Nephron (organoid): Measurements from ENCODE around the gene HOXA3.

Source experiments
- H3K27ac Mint-ChIP-seq, 3 experiments: 2 replicates each; pipeline ENCODE4 v1.8.0; 2020; ENCODE audit warnings: mixed read lengths in 3 of 3, mild to moderate bottlenecking in 2 of 3, moderate library complexity in 1 of 3
- H3K27me3 Mint-ChIP-seq: 2 replicates; pipeline ENCODE4 v1.8.0; 2021; ENCODE audit warnings: low read depth, mild to moderate bottlenecking, moderate library complexity, mixed read lengths
- H3K36me3 Mint-ChIP-seq: 2 replicates; pipeline ENCODE4 v1.8.0; 2020; ENCODE audit warnings: low read depth, mixed read lengths
- H3K4me1 Mint-ChIP-seq: 2 replicates; pipeline ENCODE4 v1.8.0; 2020; ENCODE audit warnings: mixed read lengths
- H3K4me3 Mint-ChIP-seq, 3 experiments: 2 replicates each; pipeline ENCODE4 v1.8.0; 2020; ENCODE audit warnings: mild to moderate bottlenecking in 3 of 3, mixed read lengths in 3 of 3, moderate library complexity in 2 of 3
- H3K9me3 Mint-ChIP-seq: 2 replicates; pipeline ENCODE4 v1.8.0; 2020; ENCODE audit warnings: mixed read lengths
- TF ChIP-seq, protein P1 (sequence below), 3 experiments: fragments of 200-600 bp; sonication (generic); IDR thresholded peaks; one replicate each; pipeline ENCODE4 v1.5.0; 2021; ENCODE audit warnings: antibody characterized with exemption in 3 of 3; ENCODE audit not compliant: unreplicated experiment in 3 of 3

The HOXA3 gene

DNA sequence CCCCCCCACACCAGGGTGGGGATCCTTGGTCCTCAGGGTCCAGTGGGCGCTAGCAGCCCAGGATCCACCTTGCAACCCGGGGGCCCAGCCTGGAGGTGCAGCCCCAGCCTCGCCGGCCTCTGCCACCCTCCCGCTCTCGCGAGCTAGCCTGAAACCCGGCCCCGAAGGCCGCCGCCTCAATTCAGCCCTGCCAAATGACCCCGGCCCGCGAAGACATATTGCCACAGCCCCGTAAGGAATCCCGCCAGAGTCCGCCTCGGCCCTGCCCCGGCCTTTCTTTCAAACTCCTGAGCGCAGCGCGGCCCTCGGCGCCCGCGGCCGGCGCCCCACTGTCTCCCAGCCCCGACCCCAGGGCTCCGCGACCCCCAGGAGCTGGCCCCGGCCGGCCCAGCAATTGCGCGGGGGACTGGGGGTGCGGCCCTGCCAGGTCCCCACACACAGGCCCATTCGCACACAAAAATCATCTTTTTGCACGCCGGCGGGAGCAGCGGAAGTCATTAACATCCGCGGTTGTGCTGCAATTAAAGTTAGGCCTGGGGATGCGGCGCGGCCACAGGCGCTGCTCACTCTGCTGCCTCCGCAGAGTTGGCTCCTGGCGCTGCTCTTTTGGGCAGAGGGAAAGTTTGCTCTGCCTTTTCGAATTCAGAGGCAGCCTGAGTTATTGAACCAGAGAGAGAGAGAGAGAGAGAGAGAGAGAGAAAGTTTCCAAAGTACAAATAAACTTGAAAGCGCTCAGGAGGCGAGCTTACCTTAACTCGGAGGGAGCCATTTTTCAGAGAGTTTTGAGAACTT is 12.9 kb downstream of the HOXA3 start:
- TF ChIP-seq, protein P1, sequence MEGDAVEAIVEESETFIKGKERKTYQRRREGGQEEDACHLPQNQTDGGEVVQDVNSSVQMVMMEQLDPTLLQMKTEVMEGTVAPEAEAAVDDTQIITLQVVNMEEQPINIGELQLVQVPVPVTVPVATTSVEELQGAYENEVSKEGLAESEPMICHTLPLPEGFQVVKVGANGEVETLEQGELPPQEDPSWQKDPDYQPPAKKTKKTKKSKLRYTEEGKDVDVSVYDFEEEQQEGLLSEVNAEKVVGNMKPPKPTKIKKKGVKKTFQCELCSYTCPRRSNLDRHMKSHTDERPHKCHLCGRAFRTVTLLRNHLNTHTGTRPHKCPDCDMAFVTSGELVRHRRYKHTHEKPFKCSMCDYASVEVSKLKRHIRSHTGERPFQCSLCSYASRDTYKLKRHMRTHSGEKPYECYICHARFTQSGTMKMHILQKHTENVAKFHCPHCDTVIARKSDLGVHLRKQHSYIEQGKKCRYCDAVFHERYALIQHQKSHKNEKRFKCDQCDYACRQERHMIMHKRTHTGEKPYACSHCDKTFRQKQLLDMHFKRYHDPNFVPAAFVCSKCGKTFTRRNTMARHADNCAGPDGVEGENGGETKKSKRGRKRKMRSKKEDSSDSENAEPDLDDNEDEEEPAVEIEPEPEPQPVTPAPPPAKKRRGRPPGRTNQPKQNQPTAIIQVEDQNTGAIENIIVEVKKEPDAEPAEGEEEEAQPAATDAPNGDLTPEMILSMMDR (IDR thresholded peaks at IDR 0.05; ENCODE audit: unreplicated experiment in 3 of 3) = no peak
- H3K27me3 Mint-ChIP-seq = peaks cover 10% of the 10 kb centered on the region
- peak overlapping the region; percentile 98 to 100 (median 99) for H3K27ac Mint-ChIP-seq

DNA sequence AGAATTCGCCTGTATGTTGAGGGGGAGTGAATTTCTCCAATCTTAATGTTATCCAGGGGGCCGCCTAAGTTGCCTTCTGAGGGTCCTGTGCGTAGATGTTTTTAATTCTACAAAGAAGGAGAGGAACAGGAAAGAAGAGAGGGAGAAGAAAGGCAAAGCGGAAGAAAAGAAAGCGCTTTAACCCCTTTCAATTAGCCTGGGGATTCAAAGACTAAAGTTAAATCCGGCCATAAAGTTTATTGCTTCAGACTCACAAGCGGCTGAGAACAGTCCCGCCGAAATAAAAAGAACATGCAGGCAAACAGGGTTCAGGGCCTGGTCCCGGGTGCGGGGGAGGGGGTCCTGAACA is 13.4 kb downstream of the HOXA3 start:
- peak overlapping the region; percentile 88 to 98 (median 95) for H3K4me3 Mint-ChIP-seq
- H3K27me3 Mint-ChIP-seq = peaks cover 10% of the 10 kb centered on the region
- H3K27ac Mint-ChIP-seq = peak overlapping the region; percentile 89 to 100 (median 99)
- H3K9me3 Mint-ChIP-seq = no peaks in the 10 kb centered on the region
- H3K36me3 Mint-ChIP-seq = peaks cover 68% of the 10 kb centered on the region
- TF ChIP-seq, protein P1 (IDR thresholded peaks at IDR 0.05; ENCODE audit: unreplicated experiment in 3 of 3) = no peak
- peaks cover 86% of the 10 kb centered on the region for H3K4me1 Mint-ChIP-seq

More for the DNA sequence above, 12.9 kb downstream of the HOXA3 start:
- peak overlapping the region; percentile 95 to 98 (median 96) for H3K4me3 Mint-ChIP-seq
- H3K36me3 Mint-ChIP-seq = peaks cover 68% of the 10 kb centered on the region
- H3K4me1 Mint-ChIP-seq = peaks cover 86% of the 10 kb centered on the region
- no peaks in the 10 kb centered on the region for H3K9me3 Mint-ChIP-seq

DNA sequence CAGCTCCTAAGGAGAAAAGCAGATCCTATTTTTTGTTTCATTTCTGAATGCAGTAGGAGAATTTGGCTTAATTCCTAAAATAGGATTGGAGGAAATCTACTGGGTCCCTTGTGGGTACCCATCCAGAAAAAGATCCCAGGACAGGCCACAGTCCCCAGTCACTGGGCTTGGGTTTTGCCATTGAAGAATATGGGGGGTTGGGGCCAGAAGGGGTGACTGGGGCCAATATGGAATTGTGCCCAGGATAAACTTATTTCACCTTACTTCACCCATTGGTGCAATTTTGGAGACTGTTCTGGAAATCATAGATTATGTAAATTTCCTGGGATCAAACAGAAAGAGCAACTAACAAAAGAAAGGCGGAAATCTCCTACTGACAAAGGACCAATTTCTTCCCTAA is 13.9 kb downstream of the HOXA3 start:
- H3K9me3 Mint-ChIP-seq = no peaks in the 10 kb centered on the region

DNA sequence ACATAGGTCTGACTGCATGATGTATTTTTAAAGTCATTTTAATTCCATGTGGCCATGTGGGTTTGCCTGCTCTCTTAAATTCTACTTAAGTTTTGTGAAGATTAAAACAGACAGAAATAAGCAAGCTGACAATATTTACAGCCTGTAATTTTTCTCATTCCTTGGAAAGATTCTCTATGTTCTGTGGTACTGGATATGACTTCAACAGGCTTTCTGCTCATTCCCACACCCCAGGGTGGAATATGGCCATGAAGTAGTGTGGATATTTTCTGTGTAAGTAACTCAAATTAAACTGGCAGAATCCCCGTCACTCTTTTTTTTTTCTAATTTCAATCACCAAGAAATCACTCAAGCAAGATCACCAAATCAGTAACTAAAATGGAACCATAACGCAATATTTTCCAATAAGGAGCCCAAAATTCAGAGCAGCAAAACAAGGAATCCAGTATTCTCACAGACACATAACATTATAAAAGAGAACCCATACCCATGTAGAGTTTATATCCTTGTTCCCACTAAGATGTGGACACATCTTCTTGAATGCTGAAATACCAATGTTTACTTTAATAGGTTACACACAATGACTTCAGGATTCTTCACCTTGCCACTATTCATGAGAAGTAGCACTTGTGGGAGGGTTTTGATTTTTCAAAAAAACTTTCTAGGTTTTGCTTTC is 14.6 kb downstream of the HOXA3 start:
- Mint-ChIP-seq H3K4me1 (peaks cover 91% of the 10 kb centered on the region), H3K27me3 (peaks cover 9% of the 10 kb centered on the region), H3K36me3 (peaks cover 66% of the 10 kb centered on the region), H3K9me3 (no peaks in the 10 kb centered on the region), H3K27ac (peak overlapping the region; percentile 89 to 100 (median 99)), H3K4me3 (peak overlapping the region; percentile 88 to 98 (median 95))
- TF ChIP-seq, protein P1 (IDR thresholded peaks at IDR 0.05; ENCODE audit: unreplicated experiment in 3 of 3) = no peak

More for the DNA sequence above, 13.9 kb downstream of the HOXA3 start:
- peak overlapping the region; percentile 89 to 100 (median 99) for H3K27ac Mint-ChIP-seq
- H3K4me3 Mint-ChIP-seq = peak overlapping the region; percentile 88 to 98 (median 95)
- peaks cover 86% of the 10 kb centered on the region for H3K4me1 Mint-ChIP-seq
- peaks cover 67% of the 10 kb centered on the region for H3K36me3 Mint-ChIP-seq
- H3K27me3 Mint-ChIP-seq = peaks cover 10% of the 10 kb centered on the region
- TF ChIP-seq, protein P1 (IDR thresholded peaks at IDR 0.05; ENCODE audit: unreplicated experiment in 3 of 3) = no peak

DNA sequence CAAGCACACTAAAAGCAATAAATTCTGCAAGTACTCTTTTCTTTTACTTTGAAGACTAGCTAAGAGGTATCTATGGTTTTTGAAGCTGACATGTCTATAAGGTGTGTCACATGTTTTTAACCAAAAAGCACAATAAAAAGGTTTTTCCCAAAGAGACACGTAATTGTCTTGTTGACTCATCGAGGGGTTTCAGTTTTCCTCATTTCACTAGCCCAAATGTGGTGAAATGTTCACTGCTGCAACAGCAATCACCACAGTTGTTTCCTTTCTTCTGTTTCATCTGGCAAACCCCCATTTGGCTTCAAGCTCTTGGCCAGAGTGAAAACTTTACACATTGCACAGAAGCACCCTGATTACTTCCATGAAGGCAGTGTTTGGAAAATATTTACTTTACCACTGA is 18.0 kb downstream of the HOXA3 start:
- peaks cover 36% of the 10 kb centered on the region for H3K36me3 Mint-ChIP-seq
- H3K4me3 Mint-ChIP-seq = peak overlapping the region; percentile 70 to 95 (median 77)
- H3K27ac Mint-ChIP-seq = peak overlapping the region; percentile 89 to 99 (median 92)
- H3K4me1 Mint-ChIP-seq = peaks cover 82% of the 10 kb centered on the region
- no peaks in the 10 kb centered on the region for H3K27me3 Mint-ChIP-seq
- no peaks in the 10 kb centered on the region for H3K9me3 Mint-ChIP-seq
- TF ChIP-seq, protein P1 (IDR thresholded peaks at IDR 0.05; ENCODE audit: unreplicated experiment in 3 of 3) = no peak
